IgD-negative memory B cell (primary cell): ENCODE data around the gene POLG. TPM values are rescaled to one million over a fixed set of nuclear protein-coding genes. Genes with fewer than 3 reads are reported as not detected.

Experiments
- H3K27ac Mint-ChIP-seq, 3 donors: one replicate each; pipeline ENCODE4 v1.8.0; 2020 to 2022; ENCODE audit warnings: mild to moderate bottlenecking in 3 of 3, mixed read lengths in 3 of 3, moderate library complexity in 1 of 3
- H3K27me3 Mint-ChIP-seq: one replicate; pipeline ENCODE4 v1.8.0; 2021; ENCODE audit warnings: mixed read lengths
- H3K36me3 Mint-ChIP-seq: one replicate; pipeline ENCODE4 v1.8.0; 2020; ENCODE audit warnings: mild to moderate bottlenecking, mixed read lengths
- H3K4me1 Mint-ChIP-seq, 3 donors: one replicate each; pipeline ENCODE4 v1.8.0; 2020 to 2022; ENCODE audit warnings: mixed read lengths in 3 of 3, mild to moderate bottlenecking in 1 of 3
- H3K4me3 Mint-ChIP-seq, 4 donors: one replicate each; pipeline ENCODE4 v1.8.0; 2020 to 2022; ENCODE audit warnings: mild to moderate bottlenecking in 4 of 4, mixed read lengths in 4 of 4, moderate library complexity in 3 of 4
- H3K9me3 Mint-ChIP-seq, 3 donors: one replicate each; pipeline ENCODE4 v1.8.0; 2020 to 2021; ENCODE audit warnings: mixed read lengths in 3 of 3, mild to moderate bottlenecking in 1 of 3
- polyA plus RNA-seq: library from polyadenylated mRNA; unstranded; fragments of 300-500 nt; fragmentation: Illumina TruSeq; gene quantifications from one replicate; pipeline ENCODE4 v1.2.3, GENCODE V29; 2021

The POLG gene
- 46.5 TPM for polyA plus RNA-seq

DNA sequence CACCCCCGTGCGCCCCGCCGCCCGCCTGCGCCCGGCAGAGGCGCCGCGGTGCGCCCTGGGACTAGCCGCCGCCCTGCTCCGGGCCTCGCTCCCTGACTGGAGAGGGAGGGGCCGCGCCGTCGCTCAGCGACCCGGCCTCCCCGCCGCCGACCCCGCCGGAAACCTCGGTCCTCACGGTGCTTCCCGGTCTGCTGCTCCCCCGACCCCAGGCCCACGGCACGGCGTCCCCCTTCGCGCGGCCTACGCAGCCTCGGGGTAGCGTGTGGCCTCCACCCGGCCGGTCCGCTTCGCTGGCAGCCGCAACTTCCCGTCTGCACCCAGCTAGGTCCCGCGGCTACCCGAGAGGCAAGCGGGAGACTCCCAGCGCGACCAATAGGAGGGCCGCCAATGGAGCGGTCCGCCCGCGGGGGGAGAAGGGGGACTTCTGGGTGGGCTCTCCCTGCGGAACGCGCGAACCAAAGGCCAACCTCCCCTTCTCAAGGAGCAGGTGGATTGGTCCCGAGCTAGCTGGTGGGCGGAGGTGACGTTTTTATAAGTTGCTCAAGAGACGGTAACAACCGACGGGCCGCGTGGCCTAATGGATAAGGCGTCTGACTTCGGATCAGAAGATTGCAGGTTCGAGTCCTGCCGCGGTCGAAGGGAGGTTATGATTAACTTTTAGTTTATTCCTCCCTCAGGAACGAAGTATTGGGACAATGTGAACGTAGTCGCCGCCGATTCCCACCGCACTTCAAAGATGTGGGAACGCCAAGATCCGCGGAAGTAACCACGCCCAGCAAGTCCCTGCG, at the start of gene POLG:
Gene POLG (minus strand): TSS at position 315 of the 788 bp plus-strand sequence. CDS start 1,070 bp downstream, outside the sequence.
- Mint-ChIP-seq H3K27me3 (peaks cover 5% of the 10 kb centered on the region), H3K4me3 (peak within 1 kb of the TSS; percentile 90 to 99 (median 95)), H3K4me1 (peaks cover 28 to 37% (median 37%) of the 10 kb centered on the region in 3 donors), H3K27ac (peak within 1 kb of the TSS; percentile 99 to 100 (median 100)), H3K36me3 (peaks cover 9% of the 10 kb centered on the region), H3K9me3 (peaks cover 0 to 5% (median 0%) of the 10 kb centered on the region in 3 donors)

DNA sequence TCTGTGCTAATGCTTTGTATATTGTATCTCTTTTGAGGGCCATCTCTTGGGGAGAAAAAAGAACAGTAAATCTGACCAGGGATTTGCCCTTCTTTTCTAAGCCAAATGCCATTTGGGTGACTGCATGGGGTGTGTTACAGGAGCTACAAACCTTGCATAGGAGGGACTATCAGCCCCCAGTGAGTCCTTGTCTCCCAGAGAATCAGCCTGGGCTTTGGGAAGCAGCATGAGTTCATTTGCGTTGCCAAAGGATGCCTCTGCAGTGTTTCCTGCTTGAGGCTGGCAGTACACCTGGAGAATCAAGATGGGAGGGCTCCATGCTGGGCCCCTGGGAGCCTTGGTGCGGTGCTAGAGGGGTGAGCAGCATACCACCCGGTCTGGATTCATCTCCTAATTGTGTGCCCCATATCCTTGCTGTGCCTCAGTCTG, 49.6 kb upstream of the POLG start:
- Mint-ChIP-seq H3K27ac (no peak overlapping the region), H3K4me3 (no peak overlapping the region), H3K27me3 (peaks cover 19% of the 10 kb centered on the region), H3K36me3 (no peaks in the 10 kb centered on the region), H3K9me3 (no peaks in the 10 kb centered on the region), H3K4me1 (peaks cover 0 to 3% (median 0%) of the 10 kb centered on the region in 3 donors)

DNA sequence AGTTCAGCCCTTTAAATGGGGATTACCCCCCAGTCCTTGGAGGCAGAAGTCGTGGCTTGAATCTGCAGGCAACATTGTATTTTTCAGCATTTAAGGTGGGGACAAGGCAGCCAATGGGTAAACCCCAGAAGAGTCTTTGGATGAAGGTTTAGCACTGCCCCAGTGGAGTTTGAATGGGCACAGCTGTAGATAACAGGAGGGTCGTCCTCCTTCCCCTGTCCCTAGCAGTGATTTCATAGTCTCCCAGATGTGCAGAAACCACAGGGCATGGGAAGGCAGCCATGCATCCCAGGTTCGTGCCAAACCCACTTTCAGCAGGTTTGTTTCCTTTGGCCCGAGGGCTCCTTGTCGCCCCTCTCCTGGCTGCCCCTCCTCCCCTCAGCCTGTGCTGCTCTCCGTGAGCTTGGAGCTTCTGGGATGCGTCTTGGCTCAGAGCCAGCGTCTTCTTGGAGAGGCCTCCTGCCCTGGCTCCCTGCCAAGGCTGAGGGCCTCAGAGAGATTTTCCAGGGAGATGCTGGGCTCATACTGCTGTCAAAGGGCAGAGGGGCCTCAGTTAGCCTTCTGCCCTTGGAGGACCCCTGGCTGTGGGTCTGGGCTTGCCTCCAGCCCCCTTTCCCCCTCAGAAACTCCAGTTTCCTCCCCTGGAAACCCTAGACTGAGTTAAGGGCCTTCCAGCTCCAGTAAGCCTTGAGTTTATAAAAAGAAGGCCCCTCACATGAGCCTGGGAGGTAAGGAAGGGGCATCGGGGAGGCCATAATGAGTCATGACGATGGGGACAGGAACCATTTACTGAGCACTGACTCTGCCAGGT, 48.9 kb upstream of the POLG start:
- Mint-ChIP-seq H3K4me3 (no peak overlapping the region), H3K4me1 (peaks cover 0 to 3% (median 0%) of the 10 kb centered on the region in 3 donors), H3K36me3 (no peaks in the 10 kb centered on the region), H3K9me3 (no peaks in the 10 kb centered on the region), H3K27me3 (peaks cover 18% of the 10 kb centered on the region), H3K27ac (no peak overlapping the region)

DNA sequence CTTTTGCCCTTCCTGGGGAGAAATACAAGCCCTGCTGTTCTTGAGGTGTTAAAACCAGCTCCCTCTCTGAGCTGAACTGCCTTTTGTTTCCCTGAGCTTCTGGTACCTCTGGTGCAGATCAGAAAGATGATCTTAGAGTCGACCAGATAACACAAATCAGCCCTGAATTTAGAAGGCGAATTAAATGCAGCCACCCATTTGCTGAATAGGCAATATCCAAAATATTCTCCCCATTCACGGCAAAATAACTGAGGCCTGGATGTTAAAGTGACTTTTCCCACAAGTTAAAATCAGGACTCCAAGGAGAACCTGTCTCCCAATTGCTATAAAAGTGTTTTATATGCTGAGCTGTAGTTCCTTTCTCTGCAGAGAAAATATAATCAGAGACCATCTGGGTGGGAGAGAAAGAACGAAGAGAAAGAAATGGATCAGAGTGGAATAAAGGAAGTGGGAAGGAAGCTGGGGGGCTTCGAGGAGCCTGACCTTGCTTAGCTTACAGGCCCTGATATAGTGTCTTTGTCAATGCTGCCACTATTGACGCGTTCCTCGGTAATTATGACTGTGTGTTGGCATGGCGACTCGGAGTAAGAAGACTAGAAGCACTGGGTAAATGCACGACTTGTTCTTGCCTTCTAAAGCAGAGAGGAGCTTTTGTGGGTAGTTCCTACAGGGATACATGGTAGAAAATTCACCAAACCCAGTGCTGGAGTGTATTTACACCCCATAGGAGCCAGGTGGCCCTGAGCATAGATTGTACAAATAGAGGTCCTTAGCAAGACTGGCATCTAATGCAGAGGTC, 47.5 kb upstream of the POLG start:
- Mint-ChIP-seq H3K36me3 (no peaks in the 10 kb centered on the region), H3K9me3 (peaks cover 0 to under 1% (median 0%) of the 10 kb centered on the region in 3 donors), H3K4me3 (no peak overlapping the region), H3K4me1 (peaks cover 0 to 3% (median 0%) of the 10 kb centered on the region in 3 donors), H3K27me3 (peaks cover 30% of the 10 kb centered on the region), H3K27ac (no peak overlapping the region)

DNA sequence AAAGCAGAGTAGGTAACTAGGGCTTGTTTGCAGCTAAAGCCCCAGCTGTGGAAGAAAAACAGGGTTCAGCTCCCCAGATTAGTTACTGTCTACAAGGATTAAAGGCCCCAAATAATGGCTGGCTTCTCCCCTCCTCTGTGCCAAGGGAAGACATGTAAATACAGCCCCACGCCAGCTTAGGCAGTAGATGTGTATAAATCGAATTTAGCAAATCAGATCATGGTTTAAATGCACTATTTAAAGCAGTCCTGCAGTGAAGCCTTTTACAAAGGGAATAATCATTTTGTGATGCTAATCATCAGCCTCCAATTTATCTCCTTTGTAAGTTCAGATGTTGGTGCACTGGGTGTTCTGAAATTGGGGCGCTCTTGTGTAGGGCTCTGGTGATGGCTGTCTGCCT, 46.7 kb upstream of the POLG start:
- Mint-ChIP-seq H3K27ac (no peak overlapping the region), H3K9me3 (peaks cover 0 to 3% (median 0%) of the 10 kb centered on the region in 3 donors), H3K36me3 (no peaks in the 10 kb centered on the region), H3K27me3 (peaks cover 37% of the 10 kb centered on the region), H3K4me1 (peaks cover 0 to 3% (median 0%) of the 10 kb centered on the region in 3 donors), H3K4me3 (no peak overlapping the region)

DNA sequence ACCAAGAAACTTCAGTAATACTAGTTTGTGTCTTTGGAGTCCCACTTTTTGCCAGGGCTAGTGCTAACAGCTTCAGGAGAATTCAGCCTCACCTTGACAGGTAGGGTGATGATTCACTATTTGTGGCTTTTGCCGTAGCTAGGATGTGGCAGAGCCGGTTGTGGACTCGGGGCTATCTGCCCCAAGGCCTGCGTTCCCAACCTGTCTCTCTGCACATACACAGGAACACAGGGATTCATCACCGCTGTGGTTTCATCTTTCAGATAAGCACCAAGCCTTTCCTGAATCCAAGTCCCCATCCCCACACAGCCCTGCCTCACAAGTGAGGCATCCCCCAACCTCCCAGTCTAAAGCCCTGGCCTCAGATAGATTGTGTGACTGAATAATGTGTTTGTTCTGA, 45.2 kb upstream of the POLG start:
- peaks cover 51% of the 10 kb centered on the region for H3K27me3 Mint-ChIP-seq
- peaks cover 1% of the 10 kb centered on the region for H3K36me3 Mint-ChIP-seq
- H3K4me1 Mint-ChIP-seq: peaks cover 0 to 3% (median 0%) of the 10 kb centered on the region in 3 donors
- H3K27ac Mint-ChIP-seq: no peak overlapping the region
- peaks cover 0 to 3% (median 0%) of the 10 kb centered on the region in 3 donors for H3K9me3 Mint-ChIP-seq
- peak overlapping the region in 3 of 4 donors; percentile 10 to 41 (median 38) for H3K4me3 Mint-ChIP-seq

DNA sequence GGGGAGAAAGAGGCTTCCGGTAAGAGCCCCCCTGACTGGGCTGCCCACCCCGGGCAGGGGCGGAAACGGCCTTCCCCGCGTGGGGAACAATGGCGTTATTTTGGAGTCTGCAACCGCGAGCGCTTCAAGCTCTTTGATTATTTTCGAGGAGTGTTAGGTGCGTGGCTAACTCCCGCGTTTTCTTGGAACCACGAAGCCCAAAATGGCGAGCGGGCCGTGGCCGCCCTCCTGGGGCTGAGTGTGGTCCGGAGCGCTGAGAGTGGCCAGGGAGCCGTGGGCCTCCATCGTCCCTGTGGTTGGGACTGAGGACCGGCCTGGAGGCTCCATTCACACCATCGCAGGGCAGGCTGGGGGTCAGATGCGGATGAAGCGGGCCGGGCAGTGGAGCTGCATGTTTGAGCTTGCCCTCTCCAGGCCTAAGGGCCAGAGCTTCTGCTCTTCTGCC, 44.6 kb upstream of the POLG start:
- H3K4me3 Mint-ChIP-seq: peak overlapping the region in 2 of 4 donors; percentile 38 to 41
- H3K27me3 Mint-ChIP-seq: peaks cover 56% of the 10 kb centered on the region
- peaks cover 0 to 3% (median 0%) of the 10 kb centered on the region in 3 donors for H3K9me3 Mint-ChIP-seq
- H3K27ac Mint-ChIP-seq: no peak overlapping the region
- H3K4me1 Mint-ChIP-seq: peaks cover 0 to 3% (median 0%) of the 10 kb centered on the region in 3 donors
- H3K36me3 Mint-ChIP-seq: peaks cover 1% of the 10 kb centered on the region

DNA sequence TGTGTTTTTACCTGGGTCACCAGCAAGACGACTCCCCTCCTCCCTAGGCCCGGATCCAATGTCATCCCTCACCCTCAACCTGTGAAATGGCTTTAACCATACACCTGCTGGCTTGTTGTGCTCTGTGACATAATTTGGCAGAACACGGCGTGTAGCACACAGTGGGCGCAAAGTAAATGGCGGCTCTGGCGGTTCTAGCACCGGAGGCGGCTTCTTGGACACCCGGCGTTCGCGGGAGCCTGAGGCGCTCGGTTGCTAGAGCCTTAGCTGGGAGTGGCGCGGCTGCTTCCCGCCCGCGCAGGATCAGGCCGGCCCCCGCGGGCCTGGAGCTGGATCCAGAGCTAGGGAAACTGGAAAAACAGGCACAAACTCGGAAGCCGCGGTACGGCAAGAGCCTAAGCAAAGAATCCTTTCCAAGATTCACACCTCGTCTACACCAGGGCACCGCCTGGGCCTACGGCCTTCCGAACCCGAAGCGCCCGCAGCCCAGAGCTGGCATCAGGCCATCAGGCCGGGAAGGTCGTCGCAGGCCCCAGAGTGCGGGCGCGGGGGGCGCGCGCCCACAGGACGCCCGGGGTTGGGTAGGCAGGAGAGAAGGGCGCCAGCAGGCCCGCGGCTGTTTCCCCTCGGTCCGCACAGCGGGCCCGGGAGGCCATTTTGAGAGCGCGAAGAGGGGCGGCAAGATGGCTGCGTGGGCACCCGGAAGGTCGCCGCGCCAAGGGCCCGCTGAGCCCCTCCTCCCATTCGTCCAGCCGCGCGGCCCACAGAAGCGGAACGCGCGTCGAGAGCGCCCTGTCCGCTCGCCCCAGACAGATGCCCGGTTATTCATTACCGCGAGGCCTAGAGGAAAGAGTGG, 43.9 kb upstream of the POLG start:
- Mint-ChIP-seq H3K4me3 (peak overlapping the region; percentile 62 to 87 (median 79)), H3K9me3 (peaks cover 0 to 3% (median 0%) of the 10 kb centered on the region in 3 donors), H3K27me3 (peaks cover 58% of the 10 kb centered on the region), H3K4me1 (peaks cover 0 to 3% (median 0%) of the 10 kb centered on the region in 3 donors), H3K36me3 (peaks cover 1% of the 10 kb centered on the region), H3K27ac (peak overlapping the region in 1 of 3 donors; percentile 45)

DNA sequence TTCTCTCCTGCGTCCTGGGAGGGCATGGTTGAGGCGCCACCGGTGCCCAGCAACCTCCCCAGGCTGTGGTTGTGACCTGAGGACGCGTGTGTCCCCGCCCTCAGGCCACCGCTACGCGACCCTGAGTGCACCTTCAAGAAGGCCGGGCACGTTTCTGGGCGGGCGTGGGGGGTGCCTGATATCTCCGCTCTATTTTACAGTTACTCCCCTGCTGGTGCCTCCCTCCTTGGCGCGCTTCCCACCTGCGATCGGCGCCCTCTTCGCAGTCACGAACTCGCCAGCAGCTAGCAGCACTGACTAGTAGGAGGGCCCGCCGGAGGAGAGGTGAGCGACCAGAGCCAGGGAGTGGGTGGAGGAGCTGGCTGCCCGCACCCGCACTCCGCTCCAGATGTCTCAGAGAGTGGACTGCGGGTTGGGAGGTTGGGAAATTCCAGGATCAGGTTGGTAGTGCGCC, 43.2 kb upstream of the POLG start:
- H3K4me1 Mint-ChIP-seq: peaks cover 0 to 3% (median 0%) of the 10 kb centered on the region in 3 donors
- H3K27me3 Mint-ChIP-seq: peaks cover 54% of the 10 kb centered on the region
- peaks cover 0 to 3% (median 0%) of the 10 kb centered on the region in 3 donors for H3K9me3 Mint-ChIP-seq
- peak overlapping the region in 1 of 3 donors; percentile 45 for H3K27ac Mint-ChIP-seq
- H3K36me3 Mint-ChIP-seq: peaks cover 1% of the 10 kb centered on the region
- H3K4me3 Mint-ChIP-seq: peak overlapping the region; percentile 18 to 74 (median 65)

DNA sequence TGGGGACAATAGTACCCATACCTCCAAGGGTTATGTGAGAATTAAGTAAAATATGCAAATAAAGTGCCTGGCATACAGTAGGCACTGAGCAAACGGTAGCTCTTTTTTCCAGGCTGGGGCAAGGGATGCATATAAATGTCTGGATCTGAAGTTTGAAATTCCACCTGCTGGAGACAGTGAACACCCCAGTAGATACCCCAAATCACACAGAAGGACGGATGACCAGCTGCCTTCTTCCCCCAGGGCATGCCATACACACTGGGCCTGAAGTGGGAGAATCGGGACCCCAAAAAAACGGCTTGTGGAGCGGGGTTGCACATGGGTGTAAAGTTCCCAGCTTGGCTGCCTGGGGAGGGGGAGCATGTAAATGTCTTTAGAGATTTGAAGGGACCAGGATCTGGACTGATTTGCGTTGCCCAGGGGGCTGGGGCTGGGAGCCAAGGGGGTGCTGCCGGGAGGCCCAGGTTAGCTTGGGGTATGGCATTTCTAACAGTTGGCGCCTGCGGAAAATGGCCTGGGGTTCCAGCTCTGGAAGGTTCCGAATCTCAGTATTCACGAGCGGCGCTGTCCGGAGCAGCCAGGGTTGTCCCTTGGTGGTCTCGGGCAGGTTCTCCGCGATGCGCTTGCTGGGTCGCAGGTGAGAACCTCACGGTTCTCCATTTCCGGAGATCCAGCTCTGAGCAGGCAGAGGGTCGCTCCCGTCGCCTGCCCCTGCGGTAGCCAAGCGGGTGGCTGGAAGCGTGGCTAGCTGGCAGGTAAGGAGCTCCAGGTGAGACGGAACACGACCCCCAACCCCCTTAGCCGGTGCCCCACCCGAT, 42.6 kb upstream of the POLG start:
- Mint-ChIP-seq H3K27ac (peak overlapping the region in 2 of 3 donors; percentile 53 to 59), H3K36me3 (peaks cover 2% of the 10 kb centered on the region), H3K4me1 (peaks cover 0 to 3% (median under 1%) of the 10 kb centered on the region in 3 donors)

DNA sequence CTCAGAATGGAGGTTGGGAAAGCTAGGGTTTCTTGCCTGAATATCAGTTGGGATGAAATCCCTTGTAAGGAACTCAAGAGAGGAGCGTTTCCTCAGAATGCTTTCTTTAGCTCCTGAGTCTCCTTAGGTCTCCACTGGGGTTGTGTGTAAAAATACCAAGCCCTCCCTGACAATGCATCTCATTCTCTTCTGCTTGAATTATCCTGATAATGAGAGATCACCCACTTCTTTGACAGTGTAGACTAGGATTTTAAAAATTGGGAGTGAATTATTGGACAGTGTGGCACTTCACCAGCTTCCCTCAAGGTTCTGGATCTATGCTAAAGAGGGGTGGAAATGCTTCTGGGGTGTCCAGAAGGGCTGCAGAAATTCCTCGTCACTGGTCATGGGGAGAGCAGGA, 41.8 kb upstream of the POLG start:
- Mint-ChIP-seq H3K4me3 (peak overlapping the region in 1 of 4 donors; percentile 60), H3K27ac (peak overlapping the region in 1 of 3 donors; percentile 53), H3K4me1 (peaks cover 0 to 3% (median 2%) of the 10 kb centered on the region in 3 donors), H3K27me3 (peaks cover 57% of the 10 kb centered on the region), H3K36me3 (peaks cover 3% of the 10 kb centered on the region), H3K9me3 (peaks cover 0 to 3% (median 0%) of the 10 kb centered on the region in 3 donors)

More for the DNA sequence above, 42.6 kb upstream of the POLG start:
- H3K27me3 Mint-ChIP-seq: peaks cover 54% of the 10 kb centered on the region
- peaks cover 0 to 3% (median 0%) of the 10 kb centered on the region in 3 donors for H3K9me3 Mint-ChIP-seq
- H3K4me3 Mint-ChIP-seq: peak overlapping the region in 3 of 4 donors; percentile 30 to 79 (median 47)

DNA sequence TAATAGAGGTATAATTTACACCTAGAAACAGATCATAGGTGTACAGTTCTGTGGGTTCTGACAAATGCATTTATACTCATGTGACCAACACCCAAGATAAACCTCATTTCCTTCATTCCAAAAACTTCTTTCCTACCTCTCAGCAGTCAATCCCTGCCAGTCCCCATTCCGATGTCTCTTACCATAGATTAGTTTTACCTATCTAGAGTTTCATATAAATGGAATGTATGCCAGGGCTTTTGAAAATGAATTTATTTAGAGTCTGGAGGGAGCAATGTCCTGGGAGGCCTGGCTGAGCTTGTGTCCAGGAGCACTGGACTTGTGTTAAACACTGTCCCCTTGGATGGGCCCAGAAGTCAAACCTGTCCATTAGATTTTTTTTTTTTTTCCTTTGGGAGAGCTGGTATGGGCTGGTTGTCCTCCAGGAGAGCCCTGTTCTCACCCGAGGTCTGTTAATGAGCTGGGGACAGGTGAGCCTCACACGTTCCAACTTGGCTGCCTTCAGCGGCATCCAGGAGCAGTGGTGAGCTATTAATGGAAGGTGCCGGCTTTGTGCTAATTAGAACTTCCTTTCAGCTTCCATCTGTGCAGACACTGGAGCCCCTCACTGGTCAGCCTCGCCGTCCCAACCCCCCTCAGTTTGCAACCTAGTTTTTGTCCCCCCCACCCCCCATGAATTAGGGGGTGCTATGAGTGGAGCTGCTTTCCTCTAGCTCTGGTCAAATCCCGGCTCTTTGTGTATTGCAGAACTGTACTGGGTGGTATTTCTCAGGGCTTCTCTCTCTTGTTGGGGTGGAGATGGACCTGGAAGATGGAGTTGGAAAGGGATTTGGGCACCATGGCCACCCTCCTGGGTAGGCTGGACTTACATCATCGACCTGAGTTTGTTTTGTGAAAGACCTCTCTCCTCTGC, 40.7 kb upstream of the POLG start:
- H3K27me3 Mint-ChIP-seq: peaks cover 64% of the 10 kb centered on the region
- peaks cover 2 to 4% (median 3%) of the 10 kb centered on the region in 3 donors for H3K4me1 Mint-ChIP-seq
- H3K27ac Mint-ChIP-seq: peak overlapping the region in 1 of 3 donors; percentile 63

More for the DNA sequence above, 40.7 kb upstream of the POLG start:
- Mint-ChIP-seq H3K36me3 (peaks cover 3% of the 10 kb centered on the region), H3K9me3 (peaks cover 0 to 3% (median 0%) of the 10 kb centered on the region in 3 donors), H3K4me3 (no peak overlapping the region)
